H1 (cell line): ENCODE results near the gene CYP46A1. TPM values are rescaled to one million over a fixed set of nuclear protein-coding genes. Genes with fewer than 3 reads are reported as not detected.
A peak's percentile ranks its signal among the peaks of the same experiment; 100 is the strongest.

Experiments
- CTCF ChIA-PET: fragments of 300-600 bp; sonication (Branson Sonifier 250); formaldehyde crosslinking; loops from one replicate; lab custom pipeline; 2021; ENCODE audit not compliant: partially characterized antibody; lab: Charles Lee
- POLR2A ChIA-PET: fragments of 300-600 bp; sonication (Branson Sonifier 250); formaldehyde crosslinking; loops from one replicate; lab custom pipeline; 2021; ENCODE audit warnings: inconsistent platforms; ENCODE audit not compliant: partially characterized antibody; lab: Charles Lee
- DNase-seq, 2 experiments: peaks; one replicate each; pipeline versions ENCODE4 v3.0.0 to v3.0.0-alpha.2; 2010 to 2022; ENCODE audit warnings: low spot score in 2 of 2, low read depth in 1 of 2, mixed read lengths in 1 of 2
- FAIRE-seq: peaks from 2 replicates; lab custom pipeline; 2011; peaks lifted over from hg19 to GRCh38; lab: Jason Lieb, UNC
- H2AFZ ChIP-seq: 2 replicates; pipeline ENCODE4 v1.8.1; 2012; ENCODE audit warnings: low read length, inconsistent platforms
- H2AK5ac ChIP-seq: 2 replicates; pipeline ENCODE4 v1.6.1; 2013; ENCODE audit warnings: low read depth, low read length
- H2BK120ac ChIP-seq: replicated peaks from 2 replicates; pipeline ENCODE3; 2013; ENCODE audit warnings: low read depth, low read length, inconsistent platforms
- H2BK12ac ChIP-seq: 2 replicates; pipeline ENCODE4 v1.6.1; 2013; ENCODE audit warnings: low read depth, low read length
- H2BK15ac ChIP-seq: 2 replicates; pipeline ENCODE4 v1.6.1; 2013; ENCODE audit warnings: low read length
- H2BK20ac ChIP-seq: 2 replicates; pipeline ENCODE4 v1.6.1; 2013; ENCODE audit warnings: low read length
- H2BK5ac ChIP-seq: 2 replicates; pipeline ENCODE4 v1.6.1; 2013; ENCODE audit warnings: low read depth, low read length
- H3K14ac ChIP-seq: 2 replicates; pipeline ENCODE4 v1.6.1; 2013; ENCODE audit warnings: inconsistent platforms; ENCODE audit not compliant: insufficient read length
- H3K18ac ChIP-seq: 2 replicates; pipeline ENCODE4 v1.6.1; 2013; ENCODE audit warnings: low read length; ENCODE audit errors: extremely low read depth
- H3K23ac ChIP-seq: 2 replicates; pipeline ENCODE4 v1.6.1; 2013; ENCODE audit warnings: inconsistent platforms; ENCODE audit not compliant: insufficient read length
- H3K23me2 ChIP-seq: 2 replicates; pipeline ENCODE4 v1.6.1; 2013; ENCODE audit warnings: low read depth, low read length
- H3K27ac ChIP-seq: 2 replicates; pipeline ENCODE4 v1.6.1; 2011; ENCODE audit warnings: low read depth, low read length, inconsistent platforms
- H3K27me3 ChIP-seq, 4 experiments: replicated peaks in 1 of 4; 1 replicate in 1 of 4; 2 replicates in 3 of 4; pipeline versions ENCODE4 v1.6.1 to v1.8.1; 2011 to 2013; ENCODE audit warnings: low read length in 3 of 4, mild to moderate bottlenecking in 3 of 4, inconsistent platforms in 2 of 4, mixed read lengths in 2 of 4, moderate library complexity in 1 of 4; ENCODE audit not compliant: control insufficient read depth in 3 of 4, insufficient read depth in 3 of 4; ENCODE audit errors: extremely low read depth in 1 of 4
- H3K36me3 ChIP-seq, 4 experiments: 2 replicates each; pipeline versions ENCODE4 v1.6.1 to v1.8.1; 2011 to 2013; ENCODE audit warnings: mild to moderate bottlenecking in 4 of 4, low read length in 3 of 4, moderate library complexity in 2 of 4, control low read depth in 1 of 4, inconsistent platforms in 1 of 4; ENCODE audit not compliant: insufficient read depth in 4 of 4, control insufficient read depth in 2 of 4
- H3K4ac ChIP-seq: replicated peaks from 2 replicates; pipeline ENCODE3; 2013; ENCODE audit warnings: low read length, low read depth, mixed read lengths, inconsistent platforms; ENCODE audit not compliant: insufficient read length
- H3K4me1 ChIP-seq, 4 experiments: replicated peaks in 1 of 4; 1 replicate in 1 of 4; 2 replicates in 3 of 4; pipeline versions ENCODE4 v1.6.1 to v1.8.1; 2011 to 2013; ENCODE audit warnings: low read length in 3 of 4, inconsistent platforms in 2 of 4, mixed read lengths in 1 of 4; ENCODE audit not compliant: insufficient read depth in 4 of 4, control insufficient read depth in 3 of 4
- H3K4me2 ChIP-seq, 2 experiments: 2 replicates each; pipeline versions ENCODE4 v1.6.1 to v1.8.1; 2011 to 2013; ENCODE audit warnings: low read depth in 2 of 2, low read length in 2 of 2, control low read depth in 1 of 2, inconsistent platforms in 1 of 2, mild to moderate bottlenecking in 1 of 2; ENCODE audit not compliant: insufficient read depth in 1 of 2
- H3K4me3 ChIP-seq, 4 experiments: fragments of 200-600, 300-600 bp in 1 of 4; sonication (generic), shearing (Covaris generic), sonication (Bioruptor Twin) in 1 of 4; 2 replicates each; pipeline versions ENCODE4 v1.5.1 to v1.8.1; 2011 to 2016; ENCODE audit warnings: low read length in 4 of 4, low read depth in 3 of 4, control low read depth in 2 of 4, inconsistent platforms in 2 of 4, mild to moderate bottlenecking in 2 of 4, mixed read lengths in 1 of 4, moderate library complexity in 1 of 4; ENCODE audit not compliant: insufficient read depth in 2 of 4; ENCODE audit errors: extremely low read depth in 1 of 4
- H3K56ac ChIP-seq: replicated peaks from 2 replicates; pipeline ENCODE3; 2013; ENCODE audit warnings: low read depth, mild to moderate bottlenecking, mixed read lengths, low read length, inconsistent platforms; ENCODE audit not compliant: insufficient read length
- H3K79me1 ChIP-seq: 2 replicates; pipeline ENCODE4 v1.6.1; 2013; ENCODE audit warnings: low read depth, low read length, control low read depth
- H3K79me2 ChIP-seq, 2 experiments: 2 replicates each; pipeline versions ENCODE4 v1.6.1 to v1.8.1; 2012 to 2013; ENCODE audit warnings: low read length in 2 of 2, mild to moderate bottlenecking in 2 of 2, inconsistent platforms in 1 of 2; ENCODE audit not compliant: insufficient read depth in 2 of 2, control insufficient read depth in 1 of 2
- H3K9ac ChIP-seq, 4 experiments: replicated peaks in 1 of 4; 1 replicate in 1 of 4; 2 replicates in 3 of 4; pipeline versions ENCODE4 v1.6.1 to v1.8.1; 2011 to 2013; ENCODE audit warnings: low read depth in 3 of 4, low read length in 3 of 4, control low read depth in 2 of 4, mild to moderate bottlenecking in 2 of 4, moderate library complexity in 2 of 4, inconsistent platforms in 1 of 4; ENCODE audit errors: extremely low read depth in 1 of 4
- H3K9me3 ChIP-seq, 2 experiments: 2 replicates each; pipeline versions ENCODE4 v1.6.1 to v1.8.1; 2012 to 2013; ENCODE audit warnings: mild to moderate bottlenecking in 2 of 2, moderate library complexity in 2 of 2, control low read depth in 1 of 2, inconsistent platforms in 1 of 2, low read depth in 1 of 2, low read length in 1 of 2, mixed read lengths in 1 of 2; ENCODE audit not compliant: insufficient read depth in 2 of 2
- H4K20me1 ChIP-seq, 2 experiments: replicated peaks in 1 of 2; 2 replicates each; pipeline versions ENCODE3 to v1.8.1; 2011 to 2013; ENCODE audit warnings: inconsistent platforms in 2 of 2, low read length in 2 of 2, mild to moderate bottlenecking in 1 of 2; ENCODE audit not compliant: insufficient read depth in 2 of 2, control insufficient read depth in 1 of 2
- H4K5ac ChIP-seq: 2 replicates; pipeline ENCODE4 v1.6.1; 2013; ENCODE audit warnings: low read length, low read depth, mixed read lengths, inconsistent platforms; ENCODE audit not compliant: insufficient read length
- H4K8ac ChIP-seq: 2 replicates; pipeline ENCODE4 v1.8.0; 2013; ENCODE audit warnings: mild to moderate bottlenecking, moderate library complexity, low read length, inconsistent platforms; ENCODE audit not compliant: insufficient read depth; ENCODE audit errors: extremely low read depth
- H4K91ac ChIP-seq: replicated peaks from 2 replicates; pipeline ENCODE3; 2013; ENCODE audit warnings: low read length, mixed read lengths, inconsistent platforms; ENCODE audit not compliant: insufficient read length
- RBBP5 ChIP-seq: IDR thresholded peaks from 2 replicates; pipeline ENCODE4 v1.7.1; 2012; ENCODE audit warnings: low read depth, mild to moderate bottlenecking, inconsistent platforms, low read length, moderate library complexity, borderline replicate concordance
- SRF ChIP-seq: IDR thresholded peaks from 2 replicates; pipeline ENCODE4 v1.6.1; 2011; ENCODE audit warnings: mild to moderate bottlenecking, low read depth, low read length, moderate library complexity
- WGBS, 2 experiments: shearing (Covaris generic) in 1 of 2; methylation state at CpG; one replicate each; pipeline versions ENCODE4 v1.1.6 to v1.1.7; 2013 to 2015; ENCODE audit warnings: low lambda C conversion rate in 2 of 2, mixed read lengths in 2 of 2, inconsistent platforms in 1 of 2, low coverage in 1 of 2, missing lambda C conversion rate in 1 of 2; ENCODE audit not compliant: insufficient replicate concordance in 2 of 2, insufficient coverage in 1 of 2, insufficient read length in 1 of 2; ENCODE audit errors: extremely low coverage in 1 of 2, missing lambda C conversion rate in 1 of 2; 5-methylcytosine and 5-hydroxymethylcytosine counted together
- polyA plus RNA-seq, 7 experiments: library from polyadenylated mRNA; depleted of rRNA in 3 of 7; stranded (reverse) in 5 of 7; unstranded in 2 of 7; fragments of >200 nt in 5 of 7; fragments of 200-250 nt in 2 of 7; gene quantifications; 1 replicate in 5 of 7; 2 replicates in 1 of 7; 4 replicates in 1 of 7; pipeline versions ENCODE4 v1.2.1 to v1.2.3, GENCODE V29; 2011 to 2013; ENCODE audit warnings: missing spikeins in 2 of 7, mixed read lengths in 2 of 7
- total RNA-seq: library from RNA; stranded (reverse); fragmentation: NEBNext Ultra II Directional; extraction: Animal tissue kit (Norgen Biotek cat#: 25700); gene quantifications from 2 replicates; pipeline ENCODE4 v1.2.1, GENCODE V29; 2021
- TF ChIP-seq, protein P1 (sequence below): IDR thresholded peaks from 2 replicates; pipeline ENCODE4 v1.6.1; 2012; ENCODE audit warnings: low read length, inconsistent platforms

CYP46A1 gene
- total and polyA plus RNA-seq, 2 of the 8 experiments (the other 6 are each of a cell fraction or from before 2014, with no cell fraction given), result 0.41 to 1.3 TPM

- DNase-seq (peak in 1 of 2 experiments; percentile 38), FAIRE-seq (no peak)
- no peak overlapping the region for H2BK12ac ChIP-seq
- no peaks in the 10 kb centered on the region for H4K20me1 ChIP-seq
- H3K23ac ChIP-seq, result no peak overlapping the region
- H3K4me1 ChIP-seq, result peaks cover 0 to 6% (median 5%) of the 10 kb centered on the region in 4 experiments; a peak in 6 of 7 replicates
- H4K5ac ChIP-seq, result no peak overlapping the region
- H3K4ac ChIP-seq, result no peak overlapping the region
- H3K79me1 ChIP-seq, result no peaks in the 10 kb centered on the region
- no peak overlapping the region for H3K18ac ChIP-seq
- H3K23me2 ChIP-seq, result peaks cover 3% of the 10 kb centered on the region; the same call in 1 of the 2 replicates
- no peaks in the 10 kb centered on the region for H3K27me3 ChIP-seq
- POLR2A ChIA-PET, result interaction anchor here (1.1 kb wide), 1 partner anchor 9 kb away, joined by 3 read pairs; no protein-coding TSS in a partner anchor
- TF ChIP-seq, protein P1, sequence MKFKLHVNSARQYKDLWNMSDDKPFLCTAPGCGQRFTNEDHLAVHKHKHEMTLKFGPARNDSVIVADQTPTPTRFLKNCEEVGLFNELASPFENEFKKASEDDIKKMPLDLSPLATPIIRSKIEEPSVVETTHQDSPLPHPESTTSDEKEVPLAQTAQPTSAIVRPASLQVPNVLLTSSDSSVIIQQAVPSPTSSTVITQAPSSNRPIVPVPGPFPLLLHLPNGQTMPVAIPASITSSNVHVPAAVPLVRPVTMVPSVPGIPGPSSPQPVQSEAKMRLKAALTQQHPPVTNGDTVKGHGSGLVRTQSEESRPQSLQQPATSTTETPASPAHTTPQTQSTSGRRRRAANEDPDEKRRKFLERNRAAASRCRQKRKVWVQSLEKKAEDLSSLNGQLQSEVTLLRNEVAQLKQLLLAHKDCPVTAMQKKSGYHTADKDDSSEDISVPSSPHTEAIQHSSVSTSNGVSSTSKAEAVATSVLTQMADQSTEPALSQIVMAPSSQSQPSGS, result no peak
- TF ChIP-seq SRF, result no peak
- no peak for TF ChIP-seq RBBP5
- CTCF ChIA-PET, result interaction anchor here (0.9 to 4.9 kb wide), 15 partner anchors 8 to 296 kb away, joined by 3 to 36 read pairs (median 7); no protein-coding TSS in a partner anchor
- H3K79me2 ChIP-seq, result no peaks in the 10 kb centered on the region
- H4K8ac ChIP-seq, result no peak overlapping the region
- no peak overlapping the region for H3K56ac ChIP-seq
- H3K9me3 ChIP-seq, result no peaks in the 10 kb centered on the region
- H3K27ac ChIP-seq, result no peak overlapping the region
- no peak overlapping the region for H2BK5ac ChIP-seq
- no peak overlapping the region for H3K4me3 ChIP-seq
- H2AK5ac ChIP-seq, result no peak overlapping the region
- no peaks in the 10 kb centered on the region for H3K36me3 ChIP-seq
- H3K14ac ChIP-seq, result no peak overlapping the region
- H4K91ac ChIP-seq, result no peak overlapping the region
- no peak overlapping the region for H3K9ac ChIP-seq
- 92% methylated on average over 11 of the region's 11 CpGs; no CpG with 5 or more reads in 1 of the 2 experiments for WGBS, 2 experiments
- H3K4me2 ChIP-seq, result no peak overlapping the region
- 0 out of 2 replicates have a peak overlapping the region, but pooled peaks have one; percentile 10 for H2BK15ac ChIP-seq
- no peak overlapping the region for H2BK120ac ChIP-seq
- no peak overlapping the region for H2BK20ac ChIP-seq
- no peak overlapping the region for H2AFZ ChIP-seq
These were observed 5.5 kb downstream of the CYP46A1 start for GRCh38 chr14:99689266-99690236.
